ENCODE measurements around the gene HCRTR2. TPM values are rescaled to one million over a fixed set of nuclear protein-coding genes. Genes with fewer than 3 reads are reported as not detected.

HCRTR2 gene
- total RNA-seq, 1 donor from 2014 or later = not detected

DNA sequence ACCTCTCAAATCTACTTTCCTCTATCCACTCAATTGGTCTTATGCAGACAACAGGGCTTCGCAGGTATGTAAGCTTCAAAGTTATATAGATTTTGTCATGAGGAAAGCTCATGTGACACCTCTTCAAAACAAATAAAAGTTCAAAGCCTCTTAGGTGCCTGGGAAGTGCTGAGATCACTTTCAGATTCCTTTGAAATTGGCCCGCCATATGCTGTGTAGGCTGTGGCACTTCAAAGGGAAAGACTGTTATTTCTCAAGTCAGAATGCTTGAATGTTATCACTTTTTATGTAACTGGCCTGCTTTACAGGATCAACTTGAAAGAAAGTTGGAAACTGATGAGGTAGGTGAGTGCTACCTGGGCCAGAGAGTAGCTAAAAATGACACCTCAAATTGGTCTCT lies 85.9 kb downstream of the HCRTR2 start:
- TF ChIP-seq CTCF (conservative IDR thresholded peaks at IDR 0.05; ENCODE audit: low read depth, low read length) = no peak
- H3K4me3 ChIP-seq (ENCODE audit: low read depth, low read length) = no peak overlapping the region
- no peak for DNase-seq (ENCODE audit: low read depth)

DNA sequence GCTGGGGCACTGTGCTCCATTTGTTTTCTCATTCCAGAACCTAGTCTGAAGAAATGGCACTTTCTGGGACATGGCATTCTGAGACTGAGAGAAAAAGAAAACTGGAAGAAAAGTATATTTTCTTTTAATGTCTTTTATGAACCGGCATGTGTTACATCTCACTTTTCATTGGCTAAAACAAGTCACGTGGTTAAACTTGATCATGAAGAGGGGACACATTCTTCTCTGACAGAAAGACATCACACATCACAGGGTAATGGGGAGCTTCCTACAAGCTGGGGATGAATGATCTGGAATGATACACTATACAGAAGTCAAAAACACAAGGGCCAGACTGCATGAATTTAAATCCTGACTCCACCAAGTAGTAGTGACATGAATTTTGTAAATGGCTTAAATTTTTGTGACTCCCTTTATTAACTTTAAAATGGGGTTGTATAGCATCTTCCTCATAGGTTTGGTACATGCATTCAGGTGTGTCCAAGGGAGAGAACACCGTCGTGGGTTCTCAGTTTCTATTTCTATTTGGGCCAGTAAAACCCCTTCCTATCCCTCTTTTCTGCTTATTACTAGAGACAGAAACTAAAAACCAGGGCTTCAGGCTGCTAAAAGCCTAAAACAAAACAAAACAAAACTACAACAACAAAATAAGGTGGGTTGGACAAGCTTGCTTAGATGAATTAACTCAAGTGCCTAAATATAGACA lies 91.2 kb downstream of the HCRTR2 start:
- no peak for TF ChIP-seq CTCF (conservative IDR thresholded peaks at IDR 0.05; ENCODE audit: low read depth, low read length)
- no peak overlapping the region for H3K4me3 ChIP-seq (ENCODE audit: low read depth, low read length)
- no peak for DNase-seq (ENCODE audit: low read depth)

DNA sequence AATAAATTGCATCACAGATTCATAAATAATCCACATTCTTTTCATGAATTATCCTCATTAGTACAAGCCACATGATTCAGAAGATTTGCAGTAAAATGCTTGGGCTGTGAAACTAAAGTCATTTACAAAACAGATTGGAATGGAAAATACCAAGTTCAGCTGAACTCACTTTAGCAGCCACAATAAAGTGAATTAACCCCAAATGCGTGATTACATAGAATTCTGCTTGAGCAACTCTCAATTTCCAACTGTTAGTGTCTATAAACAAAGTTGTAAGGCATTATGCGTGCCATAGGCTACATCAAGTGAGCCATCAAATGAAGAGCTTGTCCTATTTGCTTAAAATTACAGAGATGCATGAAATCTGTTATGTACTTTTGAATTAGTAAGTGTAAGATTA lies 92.6 kb downstream of the HCRTR2 start:
- DNase-seq (ENCODE audit: low read depth) = no peak
- TF ChIP-seq CTCF (conservative IDR thresholded peaks at IDR 0.05; ENCODE audit: low read depth, low read length) = no peak
- H3K4me3 ChIP-seq (ENCODE audit: low read depth, low read length) = no peak overlapping the region

GRCh38 chr6:55276745-55277530 lies 102.6 kb downstream of the HCRTR2 start:
- peak; percentile 74 for TF ChIP-seq CTCF (conservative IDR thresholded peaks at IDR 0.05; ENCODE audit: low read depth, low read length)
- H3K4me3 ChIP-seq (ENCODE audit: low read depth, low read length) = no peak overlapping the region
- peak; percentile 27 for DNase-seq (ENCODE audit: low read depth)

DNA sequence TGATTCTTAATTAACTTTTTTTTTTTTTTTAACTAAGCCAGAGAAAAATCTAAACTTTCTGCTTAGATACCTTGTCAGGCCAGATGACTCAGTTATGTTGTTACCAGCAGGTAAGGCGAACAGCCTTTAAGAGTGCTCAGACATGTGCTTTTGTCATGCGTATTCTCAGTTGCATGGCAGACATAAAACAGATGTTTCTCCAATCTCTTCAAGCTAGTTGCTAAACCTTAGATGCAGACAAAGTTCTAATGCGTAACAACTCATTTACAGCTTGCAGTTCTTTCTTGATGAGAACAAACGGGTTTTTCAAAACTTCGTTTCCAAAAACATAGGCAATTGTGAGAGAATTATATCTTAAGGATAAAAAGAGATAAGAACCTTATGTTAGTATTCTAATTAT lies 103.3 kb downstream of the HCRTR2 start:
- no peak overlapping the region for H3K4me3 ChIP-seq (ENCODE audit: low read depth, low read length)
- no peak for TF ChIP-seq CTCF (conservative IDR thresholded peaks at IDR 0.05; ENCODE audit: low read depth, low read length)

GRCh38 chr6:55281215-55281614 lies 106.9 kb downstream of the HCRTR2 start:
- TF ChIP-seq CTCF (conservative IDR thresholded peaks at IDR 0.05; ENCODE audit: low read depth, low read length) = no peak
- DNase-seq (ENCODE audit: low read depth) = no peak
- no peak overlapping the region for H3K4me3 ChIP-seq (ENCODE audit: low read depth, low read length)

More for the DNA sequence above, 103.3 kb downstream of the HCRTR2 start:
- no peak for DNase-seq (ENCODE audit: low read depth)
